Measurements from ENCODE around the gene WNT10A. TPM values are rescaled to one million over a fixed set of nuclear protein-coding genes. Genes with fewer than 3 reads are reported as not detected.
A peak's percentile ranks its signal among the peaks of the same experiment; 100 is the strongest.

Gene WNT10A
- total and polyA plus RNA-seq, 2 donors (not counting 1 experiment from before 2014, with no cell fraction given) = 15.2 to 36.6 TPM

- TF ChIP-seq EZH2 (IDR thresholded peaks at IDR 0.05; ENCODE audit: borderline replicate concordance, insufficient read depth, low read depth, low read length, poor library complexity, severe bottlenecking) = no peak
- TF ChIP-seq CTCF (IDR thresholded peaks at IDR 0.05) = no peak
- Histone ChIP-seq H3K36me3 (replicated peaks in 1 of 2; ENCODE audit: control extremely low read depth in 1 of 2, control insufficient read depth in 1 of 2, extremely low read depth in 1 of 2, insufficient read depth in 2 of 2, low read length in 1 of 2) (no peaks in the 10 kb centered on the region), H2AFZ (ENCODE audit: insufficient read depth, low read depth, low read length, poor library complexity, severe bottlenecking) (no peak overlapping the region), H3K4me1 (ENCODE audit: control insufficient read depth in 2 of 2, insufficient read depth in 2 of 2, low read length in 2 of 2) (peaks cover 23 to 36% of the 10 kb centered on the region in 2 donors), H4K20me1 (ENCODE audit: control insufficient read depth, insufficient read depth, low read length, poor library complexity, severe bottlenecking) (no peaks in the 10 kb centered on the region), H3K27ac (ENCODE audit: low read length in 2 of 2) (no peak overlapping the region), H3K79me2 (ENCODE audit: control insufficient read depth, insufficient read depth, low read length) (no peaks in the 10 kb centered on the region), H3K9ac (ENCODE audit: low read length) (no peak overlapping the region), H3K4me2 (replicated peaks; ENCODE audit: low read depth, low read length, poor library complexity, severe bottlenecking) (peak overlapping the region; percentile 81), H3K9me3 (ENCODE audit: control extremely low read depth in 1 of 3, control insufficient read depth in 2 of 3, insufficient read depth in 1 of 3, low read length in 2 of 3) (peaks cover 0 to 17% (median 0%) of the 10 kb centered on the region in 3 donors), H3K27me3 (replicated peaks in 1 of 4; ENCODE audit: control extremely low read depth in 1 of 4, control insufficient read depth in 3 of 4, insufficient read depth in 4 of 4, low read length in 3 of 4) (peaks cover 0 to 91% (median 51%) of the 10 kb centered on the region in 4 experiments), H3K4me3 (ENCODE audit: control extremely low read depth in 1 of 5, extremely low read depth in 1 of 5, insufficient read depth in 1 of 5, low read depth in 2 of 5, low read length in 4 of 5) (no peak overlapping the region)
- Mint-ChIP-seq H3K4me3 (peak overlapping the region; percentile 59), H3K27me3 (peaks cover 73% of the 10 kb centered on the region), H3K9me3 (ENCODE audit: insufficient read depth) (no peaks in the 10 kb centered on the region), H3K4me1 (peaks cover 21% of the 10 kb centered on the region), H3K27ac (no peak overlapping the region)
- ChIA-PET POLR2A (interaction anchor here (0.6 kb wide), 1 partner anchor 128 kb away, joined by 6 read pairs; no protein-coding TSS in a partner anchor), CTCF (interaction anchor here (0.5 to 5.6 kb wide), 3 partner anchors 15 to 84 kb away, joined by 3 to 26 read pairs (median 6); no protein-coding TSS in a partner anchor)
- DNase-seq (peak; percentile 37), ATAC-seq (ENCODE audit: low read depth) (no peak)
- intact Hi-C loops (cut with micrococcal nuclease) = no loop called here
- WGBS (ENCODE audit: insufficient coverage) = 2% methylated on average over 13 of the region's 21 CpGs
Measured at GRCh38 chr2:218860950-218861381, 19.7 kb upstream of the WNT10A start.

GRCh38 chr2:218861645-218862318 lies 18.9 kb upstream of the WNT10A start:
- Histone ChIP-seq H3K9ac (ENCODE audit: low read length) (no peak overlapping the region), H3K36me3 (replicated peaks in 1 of 2; ENCODE audit: control extremely low read depth in 1 of 2, control insufficient read depth in 1 of 2, extremely low read depth in 1 of 2, insufficient read depth in 2 of 2, low read length in 1 of 2) (no peaks in the 10 kb centered on the region), H3K27ac (ENCODE audit: low read length in 2 of 2) (no peak overlapping the region), H3K9me3 (ENCODE audit: control extremely low read depth in 1 of 3, control insufficient read depth in 2 of 3, insufficient read depth in 1 of 3, low read length in 2 of 3) (peaks cover 0 to 17% (median 0%) of the 10 kb centered on the region in 3 donors), H4K20me1 (ENCODE audit: control insufficient read depth, insufficient read depth, low read length, poor library complexity, severe bottlenecking) (no peaks in the 10 kb centered on the region), H3K4me3 (ENCODE audit: control extremely low read depth in 1 of 5, extremely low read depth in 1 of 5, insufficient read depth in 1 of 5, low read depth in 2 of 5, low read length in 4 of 5) (no peak overlapping the region), H3K4me2 (replicated peaks; ENCODE audit: low read depth, low read length, poor library complexity, severe bottlenecking) (no peak overlapping the region), H2AFZ (ENCODE audit: insufficient read depth, low read depth, low read length, poor library complexity, severe bottlenecking) (no peak overlapping the region), H3K79me2 (ENCODE audit: control insufficient read depth, insufficient read depth, low read length) (no peaks in the 10 kb centered on the region), H3K27me3 (replicated peaks in 1 of 4; ENCODE audit: control extremely low read depth in 1 of 4, control insufficient read depth in 3 of 4, insufficient read depth in 4 of 4, low read length in 3 of 4) (peaks cover 0 to 86% (median 50%) of the 10 kb centered on the region in 4 experiments), H3K4me1 (ENCODE audit: control insufficient read depth in 2 of 2, insufficient read depth in 2 of 2, low read length in 2 of 2) (peaks cover 23 to 36% of the 10 kb centered on the region in 2 donors)
- Mint-ChIP-seq H3K4me1 (peaks cover 21% of the 10 kb centered on the region), H3K9me3 (ENCODE audit: insufficient read depth) (no peaks in the 10 kb centered on the region), H3K27ac (no peak overlapping the region), H3K4me3 (no peak overlapping the region), H3K27me3 (peaks cover 71% of the 10 kb centered on the region)
- TF ChIP-seq EZH2 (IDR thresholded peaks at IDR 0.05; ENCODE audit: borderline replicate concordance, insufficient read depth, low read depth, low read length, poor library complexity, severe bottlenecking) (no peak), CTCF (IDR thresholded peaks at IDR 0.05) (no peak)
- POLR2A ChIA-PET = no interaction called here
- intact Hi-C loops (cut with micrococcal nuclease) = no loop called here
- CTCF ChIA-PET = interaction anchor here (0.5 to 5.6 kb wide), 2 partner anchors 37 to 83 kb away, joined by 3 to 26 read pairs; no protein-coding TSS in a partner anchor
- 81% methylated on average over 5 of the region's 7 CpGs for WGBS (ENCODE audit: insufficient coverage)
- no peak for ATAC-seq (ENCODE audit: low read depth)
- DNase-seq = no peak
